ENCODE data around the gene CRCP. TPM values are rescaled to one million over a fixed set of nuclear protein-coding genes. Genes with fewer than 3 reads are reported as not detected.

The CRCP gene
- total RNA-seq, 1 donor from 2014 or later = 23.2 TPM

- intact Hi-C loops (cut with micrococcal nuclease) = no loop called here
Measured at GRCh38 chr7:66178258-66178657, 63.6 kb downstream of the CRCP start.

GRCh38 chr7:66181329-66181728, 66.7 kb downstream of the CRCP start:
- intact Hi-C loops (cut with micrococcal nuclease) = no loop called here
- Histone ChIP-seq H3K4me3 (no peak overlapping the region), H3K36me3 (no peaks in the 10 kb centered on the region), H3K4me1 (no peaks in the 10 kb centered on the region), H3K9me3 (replicated peaks) (peaks cover 7% of the 10 kb centered on the region), H3K27ac (replicated peaks) (no peak overlapping the region), H3K27me3 (ENCODE audit: low read depth) (no peaks in the 10 kb centered on the region)
- DNase-seq = no peak
- no peak for TF ChIP-seq CTCF (IDR thresholded peaks at IDR 0.05; ENCODE audit: borderline replicate concordance)

More at GRCh38 chr7:66178258-66178657, 63.6 kb downstream of the CRCP start:
- no peak for DNase-seq
- no peak for TF ChIP-seq CTCF (IDR thresholded peaks at IDR 0.05; ENCODE audit: borderline replicate concordance)
- Histone ChIP-seq H3K9me3 (replicated peaks) (no peaks in the 10 kb centered on the region), H3K4me1 (no peaks in the 10 kb centered on the region), H3K27me3 (ENCODE audit: low read depth) (no peaks in the 10 kb centered on the region), H3K36me3 (no peaks in the 10 kb centered on the region), H3K4me3 (no peak overlapping the region), H3K27ac (replicated peaks) (no peak overlapping the region)

GRCh38 chr7:66181845-66182244, 67.2 kb downstream of the CRCP start:
- H3K27ac ChIP-seq (replicated peaks) = no peak overlapping the region
- intact Hi-C loops (cut with micrococcal nuclease) = no loop called here
- H3K4me1 ChIP-seq = no peaks in the 10 kb centered on the region
- no peaks in the 10 kb centered on the region for H3K36me3 ChIP-seq
- no peaks in the 10 kb centered on the region for H3K27me3 ChIP-seq (ENCODE audit: low read depth)
- H3K4me3 ChIP-seq = no peak overlapping the region
- no peak for TF ChIP-seq CTCF (IDR thresholded peaks at IDR 0.05; ENCODE audit: borderline replicate concordance)
- peaks cover 7% of the 10 kb centered on the region for H3K9me3 ChIP-seq (replicated peaks)
- DNase-seq = no peak

GRCh38 chr7:66182920-66183319, 68.3 kb downstream of the CRCP start:
- TF ChIP-seq CTCF (IDR thresholded peaks at IDR 0.05; ENCODE audit: borderline replicate concordance) = no peak
- Histone ChIP-seq H3K27ac (replicated peaks) (no peak overlapping the region), H3K4me3 (no peak overlapping the region), H3K36me3 (no peaks in the 10 kb centered on the region), H3K4me1 (no peaks in the 10 kb centered on the region), H3K9me3 (replicated peaks) (peaks cover 7% of the 10 kb centered on the region), H3K27me3 (ENCODE audit: low read depth) (no peaks in the 10 kb centered on the region)
- no peak for DNase-seq
- intact Hi-C loops (cut with micrococcal nuclease) = no loop called here

GRCh38 chr7:66183700-66184099, 69.1 kb downstream of the CRCP start:
- Histone ChIP-seq H3K4me1 (no peaks in the 10 kb centered on the region), H3K27me3 (ENCODE audit: low read depth) (no peaks in the 10 kb centered on the region), H3K9me3 (replicated peaks) (peaks cover 7% of the 10 kb centered on the region), H3K27ac (replicated peaks) (no peak overlapping the region), H3K36me3 (no peaks in the 10 kb centered on the region), H3K4me3 (no peak overlapping the region)
- intact Hi-C loops (cut with micrococcal nuclease) = no loop called here
- TF ChIP-seq CTCF (IDR thresholded peaks at IDR 0.05; ENCODE audit: borderline replicate concordance) = no peak
- no peak for DNase-seq

All from left ventricle myocardium inferior (tissue), 1 donor.